Suprapubic skin (tissue), 4 donors: Measurements from ENCODE around the gene METTL9.

Source experiments
- CTCF ChIP-seq, 2 donors: fragments of 200-600 bp in 1 of 2; fragments of 450-650 bp in 1 of 2; sonication (generic) in 1 of 2; IDR thresholded peaks; one replicate each; pipeline ENCODE4 v1.5.1; 2016 to 2019; ENCODE audit warnings: antibody characterized with exemption in 2 of 2, mild to moderate bottlenecking in 1 of 2, moderate library complexity in 1 of 2
- POLR2A ChIP-seq, 2 donors: fragments of 450-650 bp; IDR thresholded peaks; one replicate each; pipeline ENCODE4 v1.6.1; 2017; ENCODE audit warnings: antibody characterized with exemption in 2 of 2, mild to moderate bottlenecking in 2 of 2, moderate library complexity in 2 of 2
- POLR2AphosphoS5 ChIP-seq, 3 donors: sonication (generic); formaldehyde crosslinking; IDR thresholded peaks; one replicate each; pipeline ENCODE4 v1.6.1; 2017; ENCODE audit warnings: antibody characterized with exemption in 3 of 3

DNA sequence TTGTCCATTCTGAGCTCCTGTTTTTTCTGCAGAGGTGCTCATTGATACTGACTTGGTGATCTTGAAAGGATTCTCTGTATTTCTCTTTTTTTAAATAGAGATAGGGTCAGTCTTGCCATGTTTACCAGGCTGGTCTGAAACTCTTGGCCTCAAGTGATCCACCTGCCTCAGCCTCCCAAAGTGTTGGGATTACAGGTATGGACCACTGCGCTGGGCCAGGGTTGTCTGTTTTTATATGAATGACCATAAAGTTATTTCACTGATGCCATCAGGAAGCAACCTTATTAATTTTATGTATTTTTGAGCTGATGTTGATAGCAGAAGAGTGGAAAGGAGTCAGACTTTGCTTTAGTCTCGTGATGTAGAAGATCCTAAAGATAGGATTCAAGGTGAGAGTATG, 35.7 kb upstream of the METTL9 start:
- TF ChIP-seq POLR2AphosphoS5 (IDR thresholded peaks at IDR 0.05) (no peak), POLR2A (IDR thresholded peaks at IDR 0.05) (no peak), CTCF (IDR thresholded peaks at IDR 0.05) (no peak)
